AG04449 (cell line): ENCODE data around the gene CDK14.

Experiments used
- CTCF ChIA-PET: fragments of 350-600 bp; formaldehyde crosslinking; extraction: SDS; loops from one replicate; lab custom pipeline; 2021; ENCODE audit warnings: antibody characterized with exemption; lab: Yijun Ruan, JAX
- POLR2A ChIA-PET: fragments of 400-600, 350-600 bp; formaldehyde crosslinking; extraction: SDS; loops from one replicate; lab custom pipeline; 2020; ENCODE audit warnings: antibody characterized with exemption, inconsistent platforms; lab: Yijun Ruan, JAX
- DNase-seq: peaks from one replicate; pipeline ENCODE4 v3.0.0-alpha.2; 2010; ENCODE audit warnings: low read depth, low spot score
- H3K4me3 ChIP-seq: 2 replicates; pipeline ENCODE4 v1.5.1; 2011; ENCODE audit warnings: low read depth, mild to moderate bottlenecking, control low read depth, low read length
- CTCF ChIP-seq: IDR thresholded peaks from one replicate; pipeline ENCODE4 v1.5.1; 2011; ENCODE audit warnings: mild to moderate bottlenecking, moderate library complexity, low read length, control low read depth, inconsistent platforms; ENCODE audit not compliant: insufficient read depth; ENCODE audit errors: missing control alignments

The CDK14 gene

GRCh38 chr7:90931986-90932916, 336.1 kb downstream of the CDK14 start:
- POLR2A ChIA-PET = interaction anchor here (0.6 kb wide), 1 partner anchor 141 kb away, joined by 3 read pairs; no protein-coding TSS in a partner anchor
- no peak for DNase-seq
- H3K4me3 ChIP-seq = no peak overlapping the region
- CTCF ChIA-PET = no interaction called here
- no peak for TF ChIP-seq CTCF

GRCh38 chr7:90933041-90933440, 336.9 kb downstream of the CDK14 start:
- no peak for DNase-seq
- ChIA-PET CTCF (no interaction called here), POLR2A (no interaction called here)
- TF ChIP-seq CTCF = no peak
- H3K4me3 ChIP-seq = no peak overlapping the region

GRCh38 chr7:90933984-90934383, 337.9 kb downstream of the CDK14 start:
- ChIA-PET CTCF (interaction anchor here (0.7 kb wide), 1 partner anchor 10 kb away, joined by 3 read pairs; no protein-coding TSS in a partner anchor), POLR2A (no interaction called here)
- no peak overlapping the region for H3K4me3 ChIP-seq
- no peak for DNase-seq
- TF ChIP-seq CTCF = no peak

- DNase-seq = no peak
- ChIA-PET CTCF (interaction anchor here (1.5 kb wide), 1 partner anchor 25 kb away, joined by 3 read pairs; no protein-coding TSS in a partner anchor), POLR2A (no interaction called here)
- no peak overlapping the region for H3K4me3 ChIP-seq
- no peak for TF ChIP-seq CTCF
Observed at GRCh38 chr7:90938371-90938770, 342.2 kb downstream of the CDK14 start.

GRCh38 chr7:90939666-90940065, 343.5 kb downstream of the CDK14 start:
- no peak overlapping the region for H3K4me3 ChIP-seq
- POLR2A ChIA-PET = no interaction called here
- no peak for TF ChIP-seq CTCF
- no peak for DNase-seq
- CTCF ChIA-PET = interaction anchor here (1.5 kb wide), 1 partner anchor 26 kb away, joined by 3 read pairs; no protein-coding TSS in a partner anchor

- no peak overlapping the region for H3K4me3 ChIP-seq
- ChIA-PET POLR2A (no interaction called here), CTCF (interaction anchor here (1.0 kb wide), 1 partner anchor 10 kb away, joined by 3 read pairs; no protein-coding TSS in a partner anchor)
- TF ChIP-seq CTCF = no peak
- no peak for DNase-seq
Observed at GRCh38 chr7:90944021-90944420, 347.9 kb downstream of the CDK14 start.
